SU-DHL-6 (cell line): ENCODE results near the gene LCN9.

Experiments used
- CTCF ChIP-seq: fragments of 200-600 bp; sonication (generic); IDR thresholded peaks from one replicate; pipeline ENCODE4 v1.5.1; 2017; ENCODE audit warnings: antibody characterized with exemption, mild to moderate bottlenecking, low read length, moderate library complexity; ENCODE audit not compliant: insufficient read depth, poor library complexity, severe bottlenecking
- EZH2phosphoT487 ChIP-seq: fragments of 200-600 bp; sonication (generic), shearing (Covaris generic); conservative IDR thresholded peaks from 2 replicates; pipeline ENCODE4 v1.6.1; 2018; ENCODE audit warnings: mild to moderate bottlenecking, antibody characterized with exemption, low read length, moderate library complexity, mixed read lengths

DNA sequence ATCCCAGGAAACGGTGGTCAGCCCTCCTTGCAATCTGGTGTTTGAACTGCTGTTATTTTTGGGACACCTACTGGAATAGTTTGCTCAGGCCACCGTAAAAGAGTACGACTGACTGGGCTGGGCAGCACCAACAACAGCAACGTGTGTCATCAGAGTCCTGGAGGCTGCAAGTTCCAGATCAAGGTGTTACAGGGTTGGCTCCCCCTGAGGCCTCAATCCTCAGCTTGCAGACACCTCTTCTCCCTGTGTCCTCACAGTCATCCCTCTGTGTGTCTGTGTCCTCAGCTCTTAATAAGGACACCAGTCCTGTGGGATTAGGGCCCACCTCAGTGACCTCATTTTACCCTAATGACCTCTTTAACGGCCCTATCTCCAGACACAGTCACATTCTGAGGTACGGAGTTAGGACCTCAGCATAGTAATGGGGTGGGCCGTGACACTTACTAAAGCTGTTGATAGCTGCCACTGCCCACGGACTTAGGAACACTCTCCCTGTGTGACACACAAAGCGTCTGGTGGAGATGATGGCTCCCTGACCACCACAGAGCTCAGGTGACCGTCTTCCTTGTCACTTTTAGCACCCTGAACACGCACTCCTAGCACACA lies 40.6 kb upstream of the LCN9 start:
- TF ChIP-seq CTCF (no peak), EZH2phosphoT487 (no peak)
